ENCODE results near the gene TRNAU1AP.
A peak's percentile ranks its signal among the peaks of the same experiment; 100 is the strongest.

The TRNAU1AP gene

DNA sequence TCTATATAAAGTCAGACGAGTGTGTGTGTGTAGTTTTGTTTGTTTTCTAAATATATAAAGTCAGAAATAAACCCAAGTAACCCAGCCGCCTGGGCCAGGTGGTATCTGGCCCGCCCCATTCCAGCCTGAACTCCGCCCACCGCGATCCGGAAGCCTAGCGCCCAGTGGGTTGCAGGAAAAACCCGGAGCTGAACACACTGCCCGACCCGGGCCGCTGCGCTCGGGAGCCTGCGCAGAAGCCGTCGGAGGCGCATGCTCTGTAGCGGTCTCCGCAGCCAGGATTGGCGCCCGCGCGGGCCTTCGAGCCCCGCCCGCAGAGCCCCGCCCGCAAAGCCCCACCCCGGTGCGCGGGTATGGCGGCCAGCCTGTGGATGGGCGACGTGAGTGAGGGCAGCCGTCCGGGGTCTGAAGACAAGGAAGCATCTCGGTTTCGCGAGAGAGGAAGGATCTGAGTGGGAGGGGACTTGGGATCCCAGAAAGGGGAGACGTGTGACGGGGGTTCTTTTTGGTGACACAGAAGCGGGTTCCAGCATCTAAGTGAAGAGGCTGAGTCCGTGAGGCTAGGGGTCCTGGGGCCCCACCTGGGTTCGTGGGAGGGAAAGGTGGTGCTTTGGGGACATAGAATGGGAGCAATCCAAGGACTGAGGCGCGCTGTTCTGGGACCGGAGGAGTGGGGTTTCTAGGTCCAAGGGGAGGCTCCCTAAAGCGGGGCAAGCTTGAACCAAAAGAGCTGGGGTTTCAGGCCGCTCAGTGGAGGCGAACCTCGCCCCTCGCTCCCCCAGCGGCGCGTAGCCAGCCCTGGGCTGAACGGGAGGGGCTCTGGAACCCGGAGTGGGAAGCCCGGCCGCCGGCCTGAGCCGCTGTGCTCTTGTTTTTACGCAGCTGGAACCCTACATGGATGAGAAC lies at the start of gene TRNAU1AP:
Gene TRNAU1AP (plus strand): TSS at position 328 of the 906 bp plus-strand sequence. CDS start 26 bp downstream, at position 354.
- Histone ChIP-seq H3K9me2 (replicated peaks; ENCODE audit: low read depth, low read length) (no peaks in the 10 kb centered on the region), H3K79me2 (ENCODE audit: insufficient read depth, low read length) (peaks cover 18% of the 10 kb centered on the region; the same call in 1 of the 2 replicates)
- TF ChIP-seq EZH2phosphoT487 (IDR thresholded peaks at IDR 0.05; ENCODE audit: borderline replicate concordance) (no peak), CTCF (conservative IDR thresholded peaks at IDR 0.05; ENCODE audit: low read length) (no peak)

DNA sequence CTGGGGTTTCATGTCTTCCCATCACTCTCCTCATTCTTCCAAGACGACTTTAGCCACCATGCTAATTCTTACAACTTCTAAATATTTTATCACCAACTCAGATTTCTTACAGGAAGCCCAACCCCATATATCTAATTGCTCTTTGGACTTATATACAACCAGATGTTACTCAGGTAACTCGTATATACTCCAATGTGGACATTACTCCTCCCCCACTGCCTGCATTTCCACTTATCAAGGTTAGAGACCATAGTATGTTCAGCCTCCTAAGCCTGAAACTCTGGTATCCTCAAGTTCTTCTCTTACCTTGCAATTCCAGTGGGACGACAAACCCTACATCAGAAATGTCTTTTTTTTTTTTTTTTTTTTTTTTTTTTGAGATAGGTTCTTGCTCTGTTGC lies 49.8 kb upstream of the TRNAU1AP start:
- peaks cover 22% of the 10 kb centered on the region for H4K20me1 ChIP-seq (ENCODE audit: insufficient read depth, low read length, poor library complexity, severe bottlenecking)
- H3K4me2 ChIP-seq (ENCODE audit: low read depth, low read length, poor library complexity, severe bottlenecking), result no peak overlapping the region
- no peak overlapping the region for H3K4me3 ChIP-seq (ENCODE audit: low read length, poor library complexity, severe bottlenecking)
- no peak overlapping the region for H2AFZ ChIP-seq (ENCODE audit: low read length)
- TF ChIP-seq CTCF (conservative IDR thresholded peaks at IDR 0.05; ENCODE audit: low read length), result no peak
- no peak for TF ChIP-seq EZH2phosphoT487 (IDR thresholded peaks at IDR 0.05; ENCODE audit: borderline replicate concordance)
- peaks cover 5% of the 10 kb centered on the region; the same call in 1 of the 2 replicates for H3F3A ChIP-seq (ENCODE audit: low read depth)
- H3K9me3 ChIP-seq (ENCODE audit: insufficient read depth, low read depth, low read length), result no peaks in the 10 kb centered on the region
- peaks cover 32% of the 10 kb centered on the region for H3K79me2 ChIP-seq (ENCODE audit: insufficient read depth, low read length)
- peaks cover 14% of the 10 kb centered on the region for H3K27me3 ChIP-seq (ENCODE audit: insufficient read depth, low read length, poor library complexity, severe bottlenecking)
- H3K4me1 ChIP-seq (ENCODE audit: insufficient read depth, low read length, poor library complexity, severe bottlenecking), result peaks cover 2% of the 10 kb centered on the region
- no peak overlapping the region for H3K9ac ChIP-seq (ENCODE audit: low read depth, low read length, poor library complexity, severe bottlenecking)
- H3K36me3 ChIP-seq (ENCODE audit: insufficient read depth, low read length), result peaks cover 26% of the 10 kb centered on the region
- no peaks in the 10 kb centered on the region for H3K9me2 ChIP-seq (replicated peaks; ENCODE audit: low read depth, low read length)

More for the DNA sequence above, at the start of gene TRNAU1AP:
- Histone ChIP-seq H3F3A (ENCODE audit: low read depth) (no peaks in the 10 kb centered on the region), H3K4me2 (ENCODE audit: low read depth, low read length, poor library complexity, severe bottlenecking) (peak within 1 kb of the TSS; percentile 73), H3K4me3 (ENCODE audit: low read length, poor library complexity, severe bottlenecking) (peak within 1 kb of the TSS; percentile 98), H3K9ac (ENCODE audit: low read depth, low read length, poor library complexity, severe bottlenecking) (peak within 1 kb of the TSS; percentile 95), H3K9me3 (ENCODE audit: insufficient read depth, low read depth, low read length) (no peaks in the 10 kb centered on the region), H3K4me1 (ENCODE audit: insufficient read depth, low read length, poor library complexity, severe bottlenecking) (peaks cover 5% of the 10 kb centered on the region), H3K27me3 (ENCODE audit: insufficient read depth, low read length, poor library complexity, severe bottlenecking) (no peaks in the 10 kb centered on the region), H3K36me3 (ENCODE audit: insufficient read depth, low read length) (no peaks in the 10 kb centered on the region), H4K20me1 (ENCODE audit: insufficient read depth, low read length, poor library complexity, severe bottlenecking) (no peaks in the 10 kb centered on the region), H2AFZ (ENCODE audit: low read length) (peak within 1 kb of the TSS; percentile 100)

GRCh38 chr1:28505406-28506187 lies 47.3 kb upstream of the TRNAU1AP start, which contains the start of gene RCC1:
Gene RCC1, plus strand, starts transcription at chr1:28506043. Its CDS starts 23,824 bp downstream, at chr1:28529867.
- Histone ChIP-seq H3K27me3 (ENCODE audit: insufficient read depth, low read length, poor library complexity, severe bottlenecking) (peaks cover 22% of the 10 kb centered on the region), H3K4me3 (ENCODE audit: low read length, poor library complexity, severe bottlenecking) (peak within 1 kb of the TSS; percentile 81), H3F3A (ENCODE audit: low read depth) (peaks cover 25% of the 10 kb centered on the region), H3K4me1 (ENCODE audit: insufficient read depth, low read length, poor library complexity, severe bottlenecking) (peaks cover 24% of the 10 kb centered on the region), H3K36me3 (ENCODE audit: insufficient read depth, low read length) (peaks cover 39% of the 10 kb centered on the region), H3K9me3 (ENCODE audit: insufficient read depth, low read depth, low read length) (no peaks in the 10 kb centered on the region), H3K9ac (ENCODE audit: low read depth, low read length, poor library complexity, severe bottlenecking) (peak within 1 kb of the TSS; percentile 100), H3K79me2 (ENCODE audit: insufficient read depth, low read length) (peaks cover 56% of the 10 kb centered on the region), H3K4me2 (ENCODE audit: low read depth, low read length, poor library complexity, severe bottlenecking) (peak within 1 kb of the TSS; percentile 94), H3K9me2 (replicated peaks; ENCODE audit: low read depth, low read length) (no peaks in the 10 kb centered on the region), H2AFZ (ENCODE audit: low read length) (peak within 1 kb of the TSS; percentile 87), H4K20me1 (ENCODE audit: insufficient read depth, low read length, poor library complexity, severe bottlenecking) (peaks cover 47% of the 10 kb centered on the region)
- TF ChIP-seq CTCF (conservative IDR thresholded peaks at IDR 0.05; ENCODE audit: low read length) (no peak), EZH2phosphoT487 (IDR thresholded peaks at IDR 0.05; ENCODE audit: borderline replicate concordance) (no peak)
